GM23338 (cell line): ENCODE results near the gene ATXN2.

Source experiments
- CTCF ChIP-seq, 2 experiments: fragments of 200-600 bp in 1 of 2; sonication (generic) in 1 of 2; conservative IDR thresholded peaks; 2 replicates each; pipeline versions ENCODE4 v1.5.1 to v1.6.1; 2016 to 2017; ENCODE audit warnings: antibody characterized with exemption in 2 of 2, low read depth in 2 of 2, mild to moderate bottlenecking in 2 of 2, moderate library complexity in 1 of 2
- EZH2 ChIP-seq: fragments of 200-600 bp; sonication (generic); IDR thresholded peaks from one replicate; pipeline ENCODE4 v1.8.0; 2017; ENCODE audit warnings: antibody characterized with exemption, mild to moderate bottlenecking, low read depth; ENCODE audit not compliant: unreplicated experiment
- EZH2phosphoT487 ChIP-seq: fragments of 200-600 bp; sonication (generic); IDR thresholded peaks from one replicate; pipeline ENCODE4 v1.8.1; 2018; ENCODE audit warnings: antibody characterized with exemption; ENCODE audit not compliant: unreplicated experiment

GRCh38 chr12:111405859-111406473 is 193.1 kb downstream of the ATXN2 start, which contains the start of gene SH2B3:
- TF ChIP-seq EZH2 (no peak), CTCF (conservative IDR thresholded peaks at IDR 0.05; ENCODE audit: low read depth in 2 of 2) (no peak), EZH2phosphoT487 (no peak)
